Measurements from ENCODE around the gene PTGER1. TPM values are rescaled to one million over a fixed set of nuclear protein-coding genes. Genes with fewer than 3 reads are reported as not detected.

Gene PTGER1
- total RNA-seq, 2 experiments from 2014 or later, result 0.23 TPM; not detected in 1

DNA sequence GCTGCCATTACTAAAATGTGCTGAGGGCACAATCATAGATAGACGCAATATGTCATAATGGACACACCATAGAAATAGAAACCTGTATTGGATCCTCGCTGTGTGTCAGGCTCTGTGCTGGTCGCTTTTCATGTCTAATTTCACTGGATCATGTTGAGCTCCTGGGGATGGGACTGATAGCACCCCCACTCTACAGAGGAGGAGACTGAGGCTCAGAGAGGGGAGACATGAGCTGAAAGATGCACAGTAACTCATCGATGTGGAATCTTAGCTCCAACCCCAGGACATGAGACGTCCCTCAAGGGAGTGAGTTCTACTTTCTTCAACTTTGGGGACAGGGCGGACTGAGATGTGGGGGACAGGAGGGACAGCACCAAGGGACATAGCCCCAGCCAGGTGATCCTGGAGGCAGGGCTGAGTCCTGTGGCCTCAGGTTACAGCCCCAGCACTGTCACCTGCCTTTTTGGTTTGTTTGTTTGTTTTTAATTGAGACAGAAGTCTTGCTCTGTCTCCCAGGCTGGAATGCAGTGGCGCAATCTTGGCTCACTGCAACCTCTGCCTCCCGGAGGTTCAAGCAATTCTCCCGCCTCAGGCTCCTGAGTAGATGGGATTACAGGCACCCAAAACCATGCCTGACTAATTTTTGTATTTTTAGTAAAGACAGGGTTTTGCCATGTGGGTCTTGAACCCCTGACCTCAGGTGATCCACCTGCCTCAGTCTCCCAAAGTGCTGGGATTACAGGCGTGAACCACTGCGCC, 27.4 kb upstream of the PTGER1 start:
- Histone ChIP-seq H3K79me2 (ENCODE audit: insufficient read depth, low read depth, low read length) (no peaks in the 10 kb centered on the region), H3K9me2 (ENCODE audit: insufficient read depth, low read length) (no peaks in the 10 kb centered on the region), H4K20me1 (ENCODE audit: insufficient read depth, low read length) (no peaks in the 10 kb centered on the region), H3K36me3 (ENCODE audit: insufficient read depth, low read length) (no peaks in the 10 kb centered on the region), H3K27ac (ENCODE audit: low read depth, low read length, poor library complexity, severe bottlenecking) (no peak overlapping the region), H3K9me3 (ENCODE audit: low read length) (no peaks in the 10 kb centered on the region), H3K4me3 (ENCODE audit: low read depth, low read length, poor library complexity, severe bottlenecking) (no peak overlapping the region), H2AFZ (ENCODE audit: low read length) (no peak overlapping the region), H3K4me1 (ENCODE audit: insufficient read depth, low read length, poor library complexity, severe bottlenecking) (peaks cover 21% of the 10 kb centered on the region), H3K4me2 (ENCODE audit: low read length) (no peak overlapping the region)
- POLR2A ChIA-PET, result no interaction called here
- TF ChIP-seq, protein P1, sequence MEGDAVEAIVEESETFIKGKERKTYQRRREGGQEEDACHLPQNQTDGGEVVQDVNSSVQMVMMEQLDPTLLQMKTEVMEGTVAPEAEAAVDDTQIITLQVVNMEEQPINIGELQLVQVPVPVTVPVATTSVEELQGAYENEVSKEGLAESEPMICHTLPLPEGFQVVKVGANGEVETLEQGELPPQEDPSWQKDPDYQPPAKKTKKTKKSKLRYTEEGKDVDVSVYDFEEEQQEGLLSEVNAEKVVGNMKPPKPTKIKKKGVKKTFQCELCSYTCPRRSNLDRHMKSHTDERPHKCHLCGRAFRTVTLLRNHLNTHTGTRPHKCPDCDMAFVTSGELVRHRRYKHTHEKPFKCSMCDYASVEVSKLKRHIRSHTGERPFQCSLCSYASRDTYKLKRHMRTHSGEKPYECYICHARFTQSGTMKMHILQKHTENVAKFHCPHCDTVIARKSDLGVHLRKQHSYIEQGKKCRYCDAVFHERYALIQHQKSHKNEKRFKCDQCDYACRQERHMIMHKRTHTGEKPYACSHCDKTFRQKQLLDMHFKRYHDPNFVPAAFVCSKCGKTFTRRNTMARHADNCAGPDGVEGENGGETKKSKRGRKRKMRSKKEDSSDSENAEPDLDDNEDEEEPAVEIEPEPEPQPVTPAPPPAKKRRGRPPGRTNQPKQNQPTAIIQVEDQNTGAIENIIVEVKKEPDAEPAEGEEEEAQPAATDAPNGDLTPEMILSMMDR (conservative IDR thresholded peaks at IDR 0.05; ENCODE audit: low read length), result no peak
- TF ChIP-seq EZH2phosphoT487 (IDR thresholded peaks at IDR 0.05; ENCODE audit: borderline replicate concordance, low read depth, low read length), result no peak
- CTCF ChIA-PET (ENCODE audit: unreplicated experiment), result interaction anchor here (0.6 kb wide), 1 partner anchor 59 kb away, joined by 3 read pairs; no protein-coding TSS in a partner anchor
- DNase-seq (ENCODE audit: low spot score), result no peak
- no TSS peak for BruUV-seq (replicated peaks)
- intact Hi-C loops (cut with micrococcal nuclease; ENCODE audit: unreplicated experiment), result no loop called here

DNA sequence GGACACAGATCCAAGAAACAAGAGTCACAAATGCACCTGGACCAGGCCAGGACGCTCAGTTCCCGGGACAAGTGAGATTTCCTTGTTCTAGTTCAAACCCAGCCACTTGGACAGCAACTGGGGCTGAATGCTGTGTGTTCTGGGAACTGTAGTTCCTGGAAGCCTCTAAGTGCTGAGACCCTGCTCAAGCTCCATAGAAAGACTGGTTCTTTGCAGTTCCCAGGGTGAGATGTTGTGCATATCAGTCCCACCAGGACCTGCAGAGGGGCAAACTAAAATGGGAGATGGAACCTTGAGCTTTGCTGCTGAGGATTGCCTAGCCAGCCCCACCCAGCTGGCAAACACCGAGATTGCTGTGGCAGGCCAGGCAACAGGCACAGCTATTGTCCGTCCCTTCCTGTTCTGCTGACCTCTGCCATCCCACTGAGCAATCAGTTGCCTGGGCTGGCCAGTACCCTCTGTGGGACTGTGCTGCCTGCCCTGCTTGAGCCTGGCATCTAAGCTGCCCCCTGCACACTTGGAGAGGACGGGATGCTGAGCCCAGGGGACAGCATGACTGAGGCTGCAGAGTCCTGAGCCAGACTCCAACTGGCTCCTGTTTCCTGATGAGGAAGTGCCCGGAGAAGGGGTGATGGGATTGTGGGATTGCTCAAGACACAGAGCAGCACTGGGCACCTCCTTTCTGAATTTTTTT, 22.2 kb upstream of the PTGER1 start:
- intact Hi-C loops (cut with micrococcal nuclease; ENCODE audit: unreplicated experiment), result no loop called here
- TF ChIP-seq EZH2phosphoT487 (IDR thresholded peaks at IDR 0.05; ENCODE audit: borderline replicate concordance, low read depth, low read length), result no peak
- TF ChIP-seq, protein P1 (conservative IDR thresholded peaks at IDR 0.05; ENCODE audit: low read length), result no peak
- H4K20me1 ChIP-seq (ENCODE audit: insufficient read depth, low read length), result no peaks in the 10 kb centered on the region
- H3K27ac ChIP-seq (ENCODE audit: low read depth, low read length, poor library complexity, severe bottlenecking), result no peak overlapping the region
- H3K4me2 ChIP-seq (ENCODE audit: low read length), result no peak overlapping the region
- H3K4me1 ChIP-seq (ENCODE audit: insufficient read depth, low read length, poor library complexity, severe bottlenecking), result peaks cover 19% of the 10 kb centered on the region
- peak overlapping the region; percentile 58; the same call in 1 of the 2 replicates for H2AFZ ChIP-seq (ENCODE audit: low read length)
- no peaks in the 10 kb centered on the region for H3K36me3 ChIP-seq (ENCODE audit: insufficient read depth, low read length)
- no TSS peak for BruUV-seq (replicated peaks)
- CTCF ChIA-PET (ENCODE audit: unreplicated experiment), result interaction anchor here (0.6 kb wide), 1 partner anchor 17 kb away, joined by 3 read pairs; no protein-coding TSS in a partner anchor
- no peaks in the 10 kb centered on the region for H3K9me3 ChIP-seq (ENCODE audit: low read length)
- POLR2A ChIA-PET, result interaction anchor here (0.6 kb wide), 1 partner anchor 10 kb away, joined by 3 read pairs; no protein-coding TSS in a partner anchor
- H3K4me3 ChIP-seq (ENCODE audit: low read depth, low read length, poor library complexity, severe bottlenecking), result no peak overlapping the region
- no peaks in the 10 kb centered on the region for H3K79me2 ChIP-seq (ENCODE audit: insufficient read depth, low read depth, low read length)
- H3K9me2 ChIP-seq (ENCODE audit: insufficient read depth, low read length), result no peaks in the 10 kb centered on the region
- no peak for DNase-seq (ENCODE audit: low spot score)
